Stimulated activated CD4-positive, alpha-beta T cell treated with anti-CD3 and anti-CD28 coated beads, Interleukin-1b, Interleukin-23, amount 100 ng/mL, for 24 hours (primary cell): Measurements from ENCODE around the gene CHKB.
A peak's percentile ranks its signal among the peaks of the same experiment; 100 is the strongest.

ENCODE experiments used
- DNase-seq, 4 experiments: peaks; one replicate each; pipeline ENCODE4 v3.0.0-alpha.2; 2020; ENCODE audit warnings: low read depth in 4 of 4, low spot score in 1 of 4

CHKB gene

GRCh38 chr22:50575426-50575941 is 7.2 kb downstream of the CHKB start:
- no peak for DNase-seq

- DNase-seq, result no peak
These were observed 8.3 kb downstream of the CHKB start for GRCh38 chr22:50574383-50574755.

- DNase-seq, result no peak
These were observed 8.9 kb downstream of the CHKB start for GRCh38 chr22:50573491-50574382.

- no peak for DNase-seq
These were observed 9.7 kb downstream of the CHKB start for GRCh38 chr22:50572965-50573364.

- no peak for DNase-seq
These were observed 11.1 kb downstream of the CHKB start for GRCh38 chr22:50571264-50572175.

GRCh38 chr22:50570861-50571260 is 11.8 kb downstream of the CHKB start:
- DNase-seq, result no peak

GRCh38 chr22:50569896-50570535 is 12.6 kb downstream of the CHKB start:
- no peak for DNase-seq

- no peak for DNase-seq
These were observed 13.6 kb downstream of the CHKB start for GRCh38 chr22:50569041-50569459.

GRCh38 chr22:50568626-50569025 is 14.0 kb downstream of the CHKB start:
- no peak for DNase-seq

GRCh38 chr22:50567721-50568252 is 14.9 kb downstream of the CHKB start:
- no peak for DNase-seq

GRCh38 chr22:50564289-50564688 is 18.4 kb downstream of the CHKB start:
- no peak for DNase-seq

- no peak for DNase-seq
These were observed 19.1 kb downstream of the CHKB start for GRCh38 chr22:50563413-50564160.

- DNase-seq, result peak; percentile 97 to 98 (median 98)
These were observed 19.9 kb downstream of the CHKB start, which contains the start of gene SYCE3 for GRCh38 chr22:50562523-50563412. SYCE3 (minus strand) TSS chr22:50562919; CDS start chr22:50556405, 6,514 bp downstream.

GRCh38 chr22:50561401-50562358 is 21.0 kb downstream of the CHKB start:
- DNase-seq, result no peak

GRCh38 chr22:50560034-50560433 is 22.6 kb downstream of the CHKB start:
- no peak for DNase-seq

- DNase-seq, result no peak
These were observed 25.9 kb downstream of the CHKB start for GRCh38 chr22:50556703-50557102.

- no peak for DNase-seq
These were observed 29.3 kb downstream of the CHKB start for GRCh38 chr22:50553310-50553709.

GRCh38 chr22:50551160-50551752 is 31.4 kb downstream of the CHKB start:
- DNase-seq, result no peak
